Measurements from ENCODE around the gene SLC4A5.

SLC4A5 gene

DNA sequence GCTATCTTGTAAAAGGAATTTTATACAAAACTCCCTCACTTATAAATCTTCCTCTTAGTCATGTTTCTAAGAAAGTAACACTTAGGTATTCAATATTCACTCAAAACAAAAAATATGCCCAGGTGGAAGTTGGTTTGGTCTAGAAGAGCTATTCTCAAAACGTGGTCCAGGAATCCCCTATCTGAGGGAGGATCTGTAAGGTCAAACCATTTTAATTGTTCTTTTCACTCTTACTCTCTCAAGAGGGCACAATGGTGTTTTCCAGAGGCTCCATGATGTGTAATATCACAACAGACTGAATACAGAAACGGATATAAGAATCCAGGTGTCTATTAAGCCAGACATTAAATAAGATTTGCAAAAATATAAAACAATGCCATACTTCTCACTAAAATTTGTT lies 174.5 kb downstream of the SLC4A5 start:
- no peak overlapping the region for H3K9ac ChIP-seq (ENCODE audit: low read length)
- H3K9me3 ChIP-seq (ENCODE audit: low read length) = no peaks in the 10 kb centered on the region
- H3K4me3 ChIP-seq (ENCODE audit: low read depth in 1 of 2, low read length in 2 of 2) = no peak overlapping the region
- H3K27me3 ChIP-seq (ENCODE audit: control insufficient read depth in 1 of 2, insufficient read depth in 2 of 2, low read length in 2 of 2) = no peaks in the 10 kb centered on the region
- H3K4me1 ChIP-seq (ENCODE audit: insufficient read depth, low read length) = no peaks in the 10 kb centered on the region
- peaks cover 44% of the 10 kb centered on the region for H3K36me3 ChIP-seq (ENCODE audit: insufficient read depth, low read length)
- no peak overlapping the region for H3K27ac ChIP-seq (ENCODE audit: low read depth, low read length)
